ENCODE measurements around the gene TTC9C. TPM values are rescaled to one million over a fixed set of nuclear protein-coding genes. Genes with fewer than 3 reads are reported as not detected.

The TTC9C gene
- total and polyA plus RNA-seq, 2 of the 13 experiments (the other 11 are each of a cell fraction or from before 2014, with no cell fraction given), result 28.0 to 36.4 TPM

GRCh38 chr11:62728171-62728988 is at the start of gene TTC9C (continued):
- peak; percentile 62; the same call in 1 of the 2 replicates for TF ChIP-seq ZNF451 (CRISPR knock-in tag; IDR thresholded peaks at IDR 0.05)
- TF ChIP-seq SOX6 (IDR thresholded peaks at IDR 0.05), result no peak
- peak; percentile 37; the same call in 1 of the 2 replicates for TF ChIP-seq SOX6 (CRISPR knock-in tag; IDR thresholded peaks at IDR 0.05)
- TF ChIP-seq ZNF782 (CRISPR knock-in tag; IDR thresholded peaks at IDR 0.05; ENCODE audit: borderline replicate concordance), result peak; percentile 65; the same call in 1 of the 2 replicates
- TF ChIP-seq RXRB (CRISPR knock-in tag; IDR thresholded peaks at IDR 0.05; ENCODE audit: borderline replicate concordance), result no peak; the same call in 1 of the 2 replicates
- peak; percentile 3; the same call in 1 of the 2 replicates for TF ChIP-seq CTCF (CRISPR knock-in tag; IDR thresholded peaks at IDR 0.05)
- TF ChIP-seq ZNF12 (CRISPR knock-in tag; IDR thresholded peaks at IDR 0.05), result 0 out of 2 replicates have a peak, but pooled peaks have one; percentile 7
- TF ChIP-seq RARA (CRISPR knock-in tag; IDR thresholded peaks at IDR 0.05), result no peak
- TF ChIP-seq REL (CRISPR knock-in tag; conservative IDR thresholded peaks at IDR 0.05), result 0 out of 2 replicates have a peak, but pooled peaks have one; percentile 13
- TF ChIP-seq SALL1 (CRISPR knock-in tag; IDR thresholded peaks at IDR 0.05), result peak; percentile 49
- TF ChIP-seq GPN1 (CRISPR knock-in tag; IDR thresholded peaks at IDR 0.05; ENCODE audit: borderline replicate concordance), result no peak
- TF ChIP-seq ZBTB3 (CRISPR knock-in tag; IDR thresholded peaks at IDR 0.05; ENCODE audit: borderline replicate concordance, low read depth), result 0 out of 2 replicates have a peak, but pooled peaks have one; percentile 36
- TF ChIP-seq SP2 (CRISPR knock-in tag; IDR thresholded peaks at IDR 0.05), result peak; percentile 83
- TF ChIP-seq ELF4 (CRISPR knock-in tag; IDR thresholded peaks at IDR 0.05; ENCODE audit: borderline replicate concordance), result 0 out of 2 replicates have a peak, but pooled peaks have one; percentile 16
- TF ChIP-seq ZEB1 (IDR thresholded peaks at IDR 0.05; ENCODE audit: insufficient replicate concordance, low read depth), result peak; percentile 42
- TF ChIP-seq SSRP1 (CRISPR knock-in tag; IDR thresholded peaks at IDR 0.05), result peak; percentile 84; the same call in 1 of the 2 replicates
- peak; percentile 36; the same call in 1 of the 2 replicates for TF ChIP-seq ZBTB42 (CRISPR knock-in tag; IDR thresholded peaks at IDR 0.05)
- TF ChIP-seq MAF1 (CRISPR knock-in tag; IDR thresholded peaks at IDR 0.05; ENCODE audit: borderline replicate concordance), result 0 out of 2 replicates have a peak, but pooled peaks have one; percentile 64
- 0 out of 2 replicates have a peak, but pooled peaks have one; percentile 48 for TF ChIP-seq MXD1 (CRISPR knock-in tag; IDR thresholded peaks at IDR 0.05)
- TF ChIP-seq ZNF143 (CRISPR knock-in tag; IDR thresholded peaks at IDR 0.05), result peak; percentile 45; the same call in 1 of the 2 replicates
- 0 out of 2 replicates have a peak, but pooled peaks have one; percentile 33 for TF ChIP-seq ZNF607 (CRISPR knock-in tag; IDR thresholded peaks at IDR 0.05; ENCODE audit: borderline replicate concordance)
- TF ChIP-seq CC2D1A (CRISPR knock-in tag; IDR thresholded peaks at IDR 0.05), result no peak; the same call in 1 of the 2 replicates
